ENCODE results near the gene NFATC2.

NFATC2 gene

GRCh38 chr20:51429696-51430095, 112.8 kb downstream of the NFATC2 start:
- DNase-seq (ENCODE audit: low spot score): no peak

GRCh38 chr20:51429144-51429482, 113.4 kb downstream of the NFATC2 start:
- DNase-seq (ENCODE audit: low spot score): no peak

DNA sequence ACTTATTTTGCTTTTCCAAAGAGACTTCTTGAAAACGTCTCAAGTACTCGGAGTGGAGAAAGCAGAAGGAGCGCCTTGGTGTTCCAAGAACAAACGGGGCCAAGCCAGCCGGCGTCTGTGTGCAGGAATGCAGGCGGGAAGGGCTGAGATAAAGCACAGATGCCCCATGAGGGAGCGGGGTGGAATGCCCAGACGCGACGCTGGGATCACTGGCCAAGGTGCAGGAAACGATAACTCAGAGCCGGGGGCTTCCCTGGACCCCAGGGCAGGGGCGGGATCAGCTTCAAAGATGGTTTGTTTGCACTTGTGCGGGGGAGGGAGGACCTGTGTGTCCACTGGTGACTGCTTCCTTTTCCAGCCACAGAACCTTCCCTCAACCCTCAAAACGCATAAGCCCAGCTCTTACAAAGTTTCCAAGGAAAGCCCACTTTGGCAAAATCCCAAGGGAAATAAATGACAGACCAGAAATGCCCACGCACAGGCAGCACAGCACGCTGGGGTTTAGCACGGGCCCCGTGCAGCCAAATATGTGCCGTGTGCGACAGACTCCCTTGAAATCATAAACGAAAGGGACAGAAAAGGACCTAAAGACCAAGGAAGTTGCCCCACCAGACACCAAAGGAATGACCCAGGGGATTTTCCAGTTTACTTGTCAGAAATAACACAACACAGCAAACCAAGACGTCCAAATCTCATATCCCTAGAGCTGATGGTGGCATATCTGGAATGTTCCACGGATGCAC, 113.9 kb downstream of the NFATC2 start:
- DNase-seq (ENCODE audit: low spot score): peak; percentile 49

GRCh38 chr20:51427651-51428291, 114.7 kb downstream of the NFATC2 start:
- DNase-seq (ENCODE audit: low spot score): no peak

DNA sequence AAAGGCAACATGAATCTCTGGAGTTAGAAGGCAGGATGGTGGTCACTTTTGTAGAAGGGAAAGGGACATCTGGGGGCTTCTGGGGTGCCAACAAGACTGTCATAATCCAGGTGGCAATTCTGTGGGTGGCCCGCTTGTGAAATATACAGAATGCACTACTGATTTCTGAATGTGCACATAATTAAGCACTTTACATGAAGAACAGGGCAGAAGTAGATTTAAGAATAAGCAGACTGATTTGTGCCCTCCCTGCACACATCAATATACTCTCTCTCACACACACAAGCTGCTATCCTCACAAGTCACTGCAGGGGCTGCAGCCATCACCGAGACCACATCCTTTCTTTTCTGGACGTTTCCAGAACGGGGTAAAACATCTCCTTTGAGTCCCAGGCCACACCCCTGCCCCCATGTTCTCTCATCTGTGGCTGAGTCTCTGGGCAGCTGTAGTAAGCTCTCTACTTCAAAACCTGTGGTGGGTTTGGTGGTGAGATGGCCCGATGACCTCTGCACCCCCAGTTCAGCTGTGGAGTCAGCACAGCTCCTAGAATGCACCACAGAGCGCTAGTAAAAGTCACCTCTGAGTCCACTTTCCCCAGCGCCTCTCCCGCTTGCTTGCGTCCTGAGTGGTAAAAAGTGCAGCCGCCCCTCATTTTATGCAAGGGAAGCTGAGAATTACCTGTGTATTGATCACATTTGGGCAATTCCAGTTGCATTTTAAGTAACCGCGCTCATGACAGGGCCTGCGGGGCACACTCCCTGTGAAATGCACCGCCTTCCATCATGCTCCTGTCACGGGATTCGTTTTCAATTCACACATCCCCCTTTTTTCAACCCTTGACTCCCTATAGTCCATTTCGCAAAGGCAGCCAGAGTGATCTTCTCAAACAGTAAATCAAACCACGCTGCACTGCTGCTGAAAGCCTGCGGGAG, 115.5 kb downstream of the NFATC2 start:
- DNase-seq (ENCODE audit: low spot score): no peak

DNA sequence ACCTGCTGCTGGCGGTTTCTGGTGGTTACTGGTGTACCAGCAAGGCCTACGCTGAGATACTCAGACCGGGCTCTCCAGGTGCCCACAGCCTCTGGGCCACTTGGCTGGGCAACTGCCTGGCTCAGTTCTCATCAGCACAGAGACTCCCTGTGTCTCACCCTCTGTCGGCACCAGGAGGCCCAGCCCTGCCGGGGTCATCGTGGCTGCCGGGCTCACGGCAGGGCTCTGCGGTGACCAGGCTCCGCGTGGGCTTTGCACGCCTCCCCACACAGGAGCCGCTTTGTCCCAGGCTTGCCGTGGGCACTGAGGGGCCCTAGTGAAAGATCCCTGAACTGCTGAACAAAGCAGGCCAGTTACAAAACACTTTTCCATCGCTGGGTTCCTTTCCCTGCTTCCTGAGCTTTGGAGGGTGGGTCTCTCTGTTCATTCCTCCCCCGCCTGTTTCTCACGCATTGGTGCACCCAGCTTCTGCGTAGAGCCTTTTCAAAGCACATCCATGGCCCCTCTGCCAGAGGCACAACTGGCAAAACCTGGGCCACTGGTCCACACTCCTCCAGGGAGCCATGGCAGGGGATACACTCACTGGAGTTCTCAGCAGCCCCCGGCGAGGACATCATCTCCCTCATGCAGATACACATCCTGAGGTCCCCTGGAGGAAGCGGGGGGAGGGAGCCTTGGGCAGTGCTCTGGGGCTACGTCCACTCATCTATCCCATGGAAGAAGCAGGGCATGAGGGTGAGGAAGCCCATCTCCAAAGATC, 117.0 kb downstream of the NFATC2 start:
- DNase-seq (ENCODE audit: low spot score): no peak

- DNase-seq (ENCODE audit: low spot score): no peak
These were observed 118.0 kb downstream of the NFATC2 start for GRCh38 chr20:51424270-51425117.

DNA sequence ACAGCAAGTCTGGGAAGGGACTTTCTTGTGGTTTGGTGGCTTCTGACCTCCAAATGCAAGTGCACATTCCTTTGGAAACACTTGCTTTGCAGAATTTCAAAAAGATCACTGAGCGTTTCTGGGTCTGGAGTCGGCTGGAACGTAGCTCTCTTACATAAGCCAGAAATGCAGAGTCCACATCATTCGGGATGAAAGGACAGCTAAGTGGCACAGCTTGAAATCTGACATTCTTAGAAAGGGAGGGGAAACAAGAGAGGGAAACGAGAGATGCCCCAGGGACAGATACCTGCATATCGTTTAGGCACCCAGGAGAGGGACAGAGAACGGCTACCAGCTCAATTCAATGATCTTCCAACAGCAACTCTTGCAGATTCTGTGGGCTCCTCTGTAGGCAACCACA, 118.7 kb downstream of the NFATC2 start:
- DNase-seq (ENCODE audit: low spot score): peak; percentile 56

- no peak for DNase-seq (ENCODE audit: low spot score)
These were observed 119.2 kb downstream of the NFATC2 start for GRCh38 chr20:51423290-51423667.

DNA sequence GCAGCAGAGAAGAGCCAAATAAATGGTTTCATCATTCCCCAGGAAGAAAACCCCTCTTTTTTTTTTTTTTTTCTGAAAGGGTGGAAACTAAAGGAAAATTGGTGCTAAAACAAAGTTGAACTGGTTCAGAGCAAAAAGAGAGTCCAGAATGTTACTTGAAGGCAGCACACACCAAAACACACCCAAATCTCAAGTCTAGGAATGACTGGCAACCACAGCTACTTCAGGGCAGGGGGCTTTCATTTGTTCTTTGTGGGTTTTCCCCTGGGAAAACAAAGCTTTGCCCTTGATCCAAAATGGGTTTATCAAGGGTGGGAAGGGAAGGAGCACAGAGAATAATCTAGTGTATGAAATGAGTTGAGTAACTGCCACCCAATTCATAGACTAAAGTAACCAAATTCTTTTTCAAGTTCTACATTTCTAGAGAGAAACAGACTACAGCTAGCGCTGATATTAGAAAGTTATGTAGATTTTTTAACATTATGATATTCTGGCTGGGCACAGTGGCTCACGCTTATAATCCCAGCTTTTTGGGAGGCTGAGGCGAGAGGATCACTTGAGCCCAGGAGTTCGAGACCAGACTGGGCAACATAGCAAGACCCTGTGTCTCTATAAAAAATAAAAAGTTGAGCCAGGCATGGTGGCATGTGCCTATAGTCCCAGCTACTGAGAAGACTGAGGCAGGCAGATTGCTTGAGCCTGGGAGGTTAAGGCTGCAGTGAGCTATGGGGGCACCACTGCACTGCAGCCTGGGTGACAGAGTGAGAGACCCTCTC, 119.8 kb downstream of the NFATC2 start:
- DNase-seq (ENCODE audit: low spot score): no peak

DNA sequence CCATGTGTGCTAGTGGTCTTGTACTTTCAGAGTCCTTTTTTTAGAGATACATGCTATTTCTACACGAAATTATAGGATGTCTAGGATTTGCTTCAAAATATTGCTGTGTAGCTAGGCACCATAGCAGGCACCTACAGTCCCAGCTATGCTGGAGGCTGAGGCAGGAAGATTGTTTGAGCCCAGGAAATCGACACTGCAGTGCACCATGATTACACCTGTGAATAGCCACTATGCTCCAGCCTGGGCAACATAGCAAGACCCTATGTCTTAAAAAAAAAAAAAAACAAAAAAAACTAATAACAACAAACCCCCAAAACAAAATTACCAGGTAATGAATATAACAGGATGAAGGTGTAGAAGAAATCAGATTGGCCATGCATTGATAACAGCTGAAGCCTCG, 121.7 kb downstream of the NFATC2 start:
- DNase-seq (ENCODE audit: low spot score): no peak

GRCh38 chr20:51420111-51420510, 122.4 kb downstream of the NFATC2 start:
- no peak for DNase-seq (ENCODE audit: low spot score)

- DNase-seq (ENCODE audit: low spot score): no peak
These were observed 122.9 kb downstream of the NFATC2 start for GRCh38 chr20:51419646-51420045.

DNA sequence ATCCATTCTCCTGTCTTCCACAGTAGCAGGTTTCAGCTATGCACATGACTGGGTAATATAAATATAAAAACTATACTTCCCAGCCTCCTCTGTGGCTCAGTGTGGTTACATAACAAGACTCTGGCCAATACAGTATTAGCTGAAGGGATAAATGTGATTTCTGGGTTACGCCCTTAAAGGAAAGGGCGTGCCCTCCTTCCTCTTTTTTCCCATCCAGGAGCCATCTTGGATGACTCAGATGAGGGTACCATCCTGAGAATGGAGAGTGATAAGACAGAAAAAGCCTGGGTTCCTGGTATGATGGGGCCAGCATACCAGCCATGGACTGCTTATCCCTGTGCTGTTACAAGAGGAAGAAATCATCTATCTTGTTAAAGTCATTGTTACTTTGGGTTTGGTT, 123.3 kb downstream of the NFATC2 start:
- DNase-seq (ENCODE audit: low spot score): no peak

GRCh38 chr20:51418137-51418529, 124.4 kb downstream of the NFATC2 start:
- no peak for DNase-seq (ENCODE audit: low spot score)

GRCh38 chr20:51417250-51418136, 125.0 kb downstream of the NFATC2 start:
- no peak for DNase-seq (ENCODE audit: low spot score)

GRCh38 chr20:51416532-51417249, 125.8 kb downstream of the NFATC2 start:
- DNase-seq (ENCODE audit: low spot score): no peak

DNA sequence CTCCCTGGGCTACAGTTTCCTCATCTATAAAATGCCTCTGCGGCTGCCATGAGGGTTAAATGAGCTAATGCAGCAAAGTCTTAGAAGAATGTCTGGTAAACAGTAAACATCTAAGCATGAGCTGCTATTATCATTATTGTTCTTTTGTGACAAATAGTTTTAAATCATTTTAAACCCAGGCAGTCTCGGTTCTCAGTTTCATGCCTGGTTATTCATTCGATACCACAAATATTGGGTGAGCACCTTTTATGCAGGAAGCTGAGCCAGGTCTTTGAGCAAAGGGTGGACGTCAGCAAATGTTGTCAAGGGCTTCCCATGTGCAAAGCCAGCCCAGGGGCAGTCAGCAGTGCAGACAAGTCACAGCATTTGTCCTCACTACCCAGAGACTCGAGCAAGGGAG, 128.7 kb downstream of the NFATC2 start:
- no peak for DNase-seq (ENCODE audit: low spot score)
